HL-60/S4 (cell line): ENCODE results near the gene TAS1R3.

Source experiments
- in situ Hi-C: fragments of 300-500 bp; cut with MboI; formaldehyde crosslinking; loops from 2 replicates; pipeline ENCODE4 v1.14.3; 2022; ENCODE audit warnings: low sequenced_read_pairs

The TAS1R3 gene

DNA sequence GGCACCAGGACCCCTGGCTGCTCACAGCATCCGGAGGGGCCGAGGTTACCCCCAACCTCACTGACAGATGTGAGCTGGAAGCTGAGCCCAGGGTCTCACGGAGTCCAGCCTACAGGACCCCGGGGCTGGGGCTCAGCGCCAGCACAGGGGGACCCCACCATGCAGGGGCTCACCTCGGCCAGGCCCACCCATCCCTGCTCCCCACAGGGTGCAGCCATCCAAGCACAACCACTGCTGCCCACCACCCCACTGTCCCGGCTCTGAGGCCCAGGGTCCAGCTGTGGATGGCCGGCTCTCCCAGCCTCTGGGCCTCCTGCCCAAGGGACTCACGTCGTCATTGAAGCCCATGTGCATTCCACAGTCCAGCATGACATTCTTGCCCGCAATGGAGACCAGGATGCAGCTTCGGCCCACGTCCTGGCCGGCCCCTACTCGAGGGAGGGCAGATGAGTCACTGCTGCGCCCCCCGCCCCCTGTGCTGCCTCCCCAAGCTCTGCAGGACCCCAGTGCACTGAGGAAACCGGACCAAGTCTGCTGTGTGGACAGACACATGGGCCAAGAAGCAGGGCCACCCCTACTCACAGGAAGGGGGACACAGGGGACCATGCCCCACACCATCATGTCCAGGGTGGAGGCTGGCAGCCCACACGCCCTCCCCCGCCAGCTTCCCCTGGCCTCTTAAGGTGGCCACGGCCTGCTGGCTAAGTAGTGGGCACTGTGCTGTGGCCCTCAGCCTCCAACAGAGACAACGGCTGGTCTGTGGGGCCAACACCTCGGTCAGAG is 10.2 kb upstream of the TAS1R3 start:
- in situ Hi-C loops: no loop called here

DNA sequence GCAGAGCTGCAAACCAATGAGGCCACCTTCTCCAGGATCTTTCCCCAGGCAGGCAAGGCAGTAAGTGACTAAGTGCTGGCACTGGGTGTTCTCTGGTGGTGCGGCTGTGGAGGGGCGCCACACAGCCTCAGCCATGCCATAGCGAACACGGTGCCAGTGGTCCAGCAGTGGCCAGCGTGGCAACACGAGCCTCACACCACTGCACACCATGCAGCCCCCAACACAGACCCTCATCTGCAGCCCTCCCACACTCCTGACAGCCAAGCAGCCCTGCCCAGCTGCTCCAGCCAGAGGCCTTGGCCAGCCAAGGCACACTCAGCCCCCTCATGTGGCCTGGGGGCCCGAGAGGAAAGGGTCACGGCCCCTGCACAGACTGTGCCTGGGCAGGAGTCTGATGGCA is 9.6 kb upstream of the TAS1R3 start:
- in situ Hi-C loops: no loop called here

DNA sequence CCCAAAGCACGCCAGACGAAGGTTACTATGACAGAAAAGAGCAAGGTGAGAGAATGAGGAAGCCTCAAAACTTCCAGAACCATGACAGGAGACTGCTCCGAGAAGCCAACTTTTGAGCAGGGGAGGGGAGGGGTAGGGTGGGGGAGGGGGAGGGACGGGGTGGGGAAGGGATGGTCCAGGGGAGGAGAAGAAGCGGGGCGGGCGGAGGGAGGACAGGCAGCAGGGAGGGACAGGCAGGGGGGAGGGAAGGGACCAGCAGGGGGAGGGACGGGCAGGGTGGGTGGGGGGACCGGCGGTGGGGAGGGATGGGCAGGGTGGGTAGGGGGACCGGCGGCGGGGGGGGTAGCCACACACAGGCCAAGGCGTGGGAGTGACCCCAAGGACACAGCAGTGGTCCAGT is 8.7 kb upstream of the TAS1R3 start:
- in situ Hi-C loops: no loop called here

DNA sequence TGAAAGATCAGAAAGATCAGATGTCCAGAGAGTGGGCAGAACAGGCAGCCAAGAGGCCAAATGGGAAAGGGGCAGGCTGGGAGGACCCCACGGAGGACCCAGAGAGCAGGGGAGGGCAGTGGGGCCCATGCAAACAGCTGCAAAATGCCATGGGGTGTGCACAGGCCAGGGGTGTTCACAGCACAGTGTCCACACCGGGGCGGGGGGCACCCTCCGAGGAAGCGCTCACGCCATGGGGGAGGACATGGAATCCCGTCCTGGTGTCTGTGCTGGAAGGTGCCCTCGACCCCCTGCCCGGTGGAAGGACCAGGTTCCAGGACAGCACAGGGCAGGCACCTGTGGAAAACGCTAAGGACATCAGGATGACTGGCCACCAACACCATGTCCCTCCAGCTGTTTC is 8.1 kb upstream of the TAS1R3 start:
- in situ Hi-C loops: no loop called here

DNA sequence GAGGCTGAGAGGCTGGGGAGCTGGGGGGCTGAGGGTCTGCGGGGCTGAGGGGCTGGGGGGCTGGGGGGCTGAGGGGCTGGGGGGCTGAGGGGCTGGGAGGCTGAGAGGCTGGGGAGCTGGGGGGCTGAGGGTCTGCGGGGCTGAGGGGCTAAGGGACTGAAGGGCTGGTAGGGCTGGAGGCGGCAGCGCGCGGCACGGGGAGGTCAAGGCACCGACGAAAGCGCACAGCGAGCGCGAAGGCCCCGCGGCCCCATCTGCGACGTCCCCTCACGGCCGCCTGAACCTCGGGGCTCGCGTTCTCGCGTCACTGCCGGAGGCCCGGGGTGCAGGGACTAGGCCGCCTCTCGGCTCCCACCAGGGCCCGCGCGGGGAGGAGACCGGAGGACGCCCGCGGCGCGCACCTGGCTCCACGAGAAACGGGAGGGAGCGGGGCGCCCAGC is 7.0 kb upstream of the TAS1R3 start:
- in situ Hi-C loops: no loop called here

DNA sequence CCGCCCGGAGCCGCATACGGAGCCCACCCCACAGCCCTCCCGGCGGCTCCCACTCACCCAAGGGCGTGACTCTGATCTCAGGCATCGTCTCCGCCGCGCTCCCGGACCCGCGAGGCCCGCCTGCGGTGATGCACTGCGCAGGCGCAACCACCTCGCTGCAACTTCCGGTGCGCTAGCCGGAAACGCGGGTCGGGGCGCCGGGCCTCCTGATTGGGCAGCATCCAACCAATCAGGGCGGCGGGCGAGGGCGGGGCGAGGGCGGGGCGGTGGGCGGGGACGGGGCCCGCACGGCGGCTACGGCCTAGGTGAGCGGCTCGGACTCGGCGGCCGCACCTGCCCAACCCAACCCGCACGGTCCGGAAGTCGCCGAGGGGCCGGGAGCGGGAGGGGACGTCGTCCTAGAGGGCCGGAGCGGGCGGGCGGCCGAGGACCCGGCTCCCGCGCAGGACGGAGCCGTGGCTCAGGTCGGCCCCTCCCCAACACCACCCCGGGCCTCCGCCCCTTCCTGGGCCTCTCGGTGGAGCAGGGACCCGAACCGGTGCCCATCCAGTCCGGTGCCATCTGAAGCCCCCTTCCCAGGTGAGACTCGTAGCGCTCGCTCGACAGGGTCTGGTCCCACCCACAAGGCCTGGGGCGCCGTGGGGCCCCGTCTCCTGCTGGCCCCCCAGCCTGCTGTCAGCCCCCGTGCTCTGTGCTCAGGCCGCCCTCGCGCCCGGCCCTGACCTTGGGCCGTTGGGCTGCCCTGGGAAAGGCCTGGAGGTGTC is 6.4 kb upstream of the TAS1R3 start, which contains the start of the genes CPTP and INTS11:
TSS of gene CPTP (plus strand) at position 279 of the 764 bp plus-strand sequence. CDS start 2,109 bp downstream, outside the sequence.
TSS of gene INTS11 (minus strand) at position 137 of the 764 bp plus-strand sequence. CDS start at position 85, 52 bp downstream.
- in situ Hi-C loops: no loop called here

DNA sequence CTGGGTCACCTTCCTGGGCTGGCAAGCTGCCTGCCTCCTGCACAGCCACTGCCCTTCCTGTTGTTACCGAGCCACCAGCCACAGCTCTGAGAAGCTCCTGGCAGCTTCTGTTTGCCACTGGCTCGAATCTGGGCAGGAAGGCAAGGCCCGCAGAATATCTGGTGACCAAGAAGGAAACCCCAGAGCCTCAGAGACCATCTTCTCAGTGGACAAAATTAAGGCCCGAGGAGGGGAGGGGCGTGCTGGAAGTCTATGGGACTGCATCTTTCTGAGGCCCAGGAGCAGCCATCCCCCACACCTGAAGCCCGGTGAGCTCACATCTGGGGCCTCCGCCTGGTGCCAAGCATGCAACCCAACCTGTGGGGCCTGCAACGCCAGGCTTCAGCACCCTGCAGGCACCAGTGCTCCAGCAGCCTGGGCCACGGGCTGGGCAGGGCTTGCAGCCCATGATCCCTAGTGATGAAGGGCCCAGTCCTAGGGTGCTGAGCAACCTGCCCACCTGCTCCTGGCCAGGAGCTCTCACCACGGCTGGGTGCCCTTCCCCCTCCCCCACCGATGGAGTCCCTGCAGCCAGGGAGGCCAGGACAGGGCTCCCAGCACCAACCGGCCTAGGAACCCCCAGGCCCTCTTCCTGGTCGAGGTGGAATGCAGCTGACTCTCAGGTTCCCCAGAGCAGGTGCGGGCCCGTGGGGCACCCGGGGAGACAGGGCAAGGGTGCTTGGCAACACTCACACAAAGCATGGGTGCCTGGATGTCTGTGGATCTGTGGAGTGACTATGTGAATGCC is 5.6 kb upstream of the TAS1R3 start:
- in situ Hi-C loops: no loop called here

DNA sequence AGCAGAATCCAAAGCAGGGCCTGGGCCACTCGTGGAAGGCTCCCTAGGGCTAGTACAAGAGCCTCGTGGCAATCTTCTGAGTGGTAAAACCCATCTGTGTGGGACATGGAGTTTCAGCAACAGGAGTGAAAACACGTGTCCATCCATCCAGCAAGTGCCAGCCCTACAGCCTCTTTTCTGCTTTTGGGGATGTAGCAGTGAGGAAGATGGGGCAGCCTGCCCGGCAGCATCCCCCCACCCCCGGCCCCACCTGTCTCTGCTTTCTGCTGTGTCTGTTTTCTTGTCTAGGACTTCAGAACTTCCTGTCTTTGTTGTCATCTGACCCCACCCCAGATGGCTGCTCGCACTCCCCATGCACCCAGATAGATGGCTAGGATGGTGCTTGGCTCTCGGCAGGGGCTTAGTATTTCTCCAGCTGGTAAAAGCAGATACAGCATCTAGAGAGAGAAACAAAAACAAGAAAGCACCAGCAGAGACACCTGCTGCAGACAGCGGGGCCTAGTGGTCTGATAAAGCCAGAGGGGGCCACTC is 4.9 kb upstream of the TAS1R3 start:
- in situ Hi-C loops: no loop called here

DNA sequence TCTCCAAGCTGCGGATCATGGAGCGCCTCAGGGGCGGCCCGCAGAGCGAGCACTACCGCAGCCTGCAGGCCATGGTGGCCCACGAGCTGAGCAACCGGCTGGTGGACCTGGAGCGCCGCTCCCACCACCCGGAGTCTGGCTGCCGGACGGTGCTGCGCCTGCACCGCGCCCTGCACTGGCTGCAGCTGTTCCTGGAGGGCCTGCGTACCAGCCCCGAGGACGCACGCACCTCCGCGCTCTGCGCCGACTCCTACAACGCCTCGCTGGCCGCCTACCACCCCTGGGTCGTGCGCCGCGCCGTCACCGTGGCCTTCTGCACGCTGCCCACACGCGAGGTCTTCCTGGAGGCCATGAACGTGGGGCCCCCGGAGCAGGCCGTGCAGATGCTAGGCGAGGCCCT is 3.8 kb upstream of the TAS1R3 start:
- in situ Hi-C loops: no loop called here

DNA sequence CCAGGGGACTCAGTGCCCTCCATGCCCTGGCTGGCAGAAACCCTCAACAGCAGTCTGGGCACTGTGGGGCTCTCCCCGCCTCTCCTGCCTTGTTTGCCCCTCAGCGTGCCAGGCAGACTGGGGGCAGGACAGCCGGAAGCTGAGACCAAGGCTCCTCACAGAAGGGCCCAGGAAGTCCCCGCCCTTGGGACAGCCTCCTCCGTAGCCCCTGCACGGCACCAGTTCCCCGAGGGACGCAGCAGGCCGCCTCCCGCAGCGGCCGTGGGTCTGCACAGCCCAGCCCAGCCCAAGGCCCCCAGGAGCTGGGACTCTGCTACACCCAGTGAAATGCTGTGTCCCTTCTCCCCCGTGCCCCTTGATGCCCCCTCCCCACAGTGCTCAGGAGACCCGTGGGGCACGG is 2.8 kb upstream of the TAS1R3 start:
- in situ Hi-C loops: no loop called here

DNA sequence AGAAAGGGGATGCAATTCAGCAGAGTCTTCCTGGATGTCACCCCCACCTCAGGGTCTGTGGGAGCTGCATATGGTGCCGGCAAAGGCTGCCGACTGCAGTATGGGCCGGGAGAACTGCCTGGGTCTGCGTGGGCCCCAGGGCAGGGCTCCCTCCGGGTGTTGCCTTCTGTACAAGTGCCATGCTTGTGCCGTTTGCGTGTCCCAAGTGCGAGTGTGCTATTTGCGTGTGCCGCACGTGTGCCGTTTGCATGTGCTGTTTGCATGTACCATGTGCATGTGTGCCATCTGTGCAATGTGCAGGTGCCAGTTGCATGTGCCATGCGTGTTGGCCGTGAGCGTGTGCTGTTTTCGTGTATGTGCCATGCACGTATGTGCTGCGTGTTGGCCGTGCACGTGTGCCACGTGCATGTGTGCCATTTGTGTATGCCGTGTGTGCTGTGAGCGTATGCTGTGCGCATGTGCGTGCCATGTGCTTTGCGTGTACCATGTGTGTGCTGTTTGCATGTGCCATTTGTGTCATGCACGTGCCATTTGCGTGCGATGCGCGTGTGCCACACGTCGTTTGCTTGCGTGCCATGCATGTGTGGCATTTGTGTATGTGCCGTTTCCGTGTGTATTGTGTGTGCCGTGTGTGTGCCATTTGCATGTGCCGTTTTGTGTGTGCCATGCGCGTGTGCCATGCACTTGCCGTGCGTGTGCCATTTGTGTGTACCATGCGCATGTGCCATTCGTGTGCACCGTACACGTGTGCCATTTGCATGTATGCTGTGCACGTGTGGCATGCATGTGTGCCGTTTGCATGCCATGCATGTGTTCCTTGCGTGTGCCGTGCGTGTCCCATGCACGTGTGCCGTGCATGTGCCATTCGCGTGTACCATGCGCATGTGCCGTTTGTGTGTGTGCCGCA is 1.5 kb upstream of the TAS1R3 start:
- in situ Hi-C loops: no loop called here

DNA sequence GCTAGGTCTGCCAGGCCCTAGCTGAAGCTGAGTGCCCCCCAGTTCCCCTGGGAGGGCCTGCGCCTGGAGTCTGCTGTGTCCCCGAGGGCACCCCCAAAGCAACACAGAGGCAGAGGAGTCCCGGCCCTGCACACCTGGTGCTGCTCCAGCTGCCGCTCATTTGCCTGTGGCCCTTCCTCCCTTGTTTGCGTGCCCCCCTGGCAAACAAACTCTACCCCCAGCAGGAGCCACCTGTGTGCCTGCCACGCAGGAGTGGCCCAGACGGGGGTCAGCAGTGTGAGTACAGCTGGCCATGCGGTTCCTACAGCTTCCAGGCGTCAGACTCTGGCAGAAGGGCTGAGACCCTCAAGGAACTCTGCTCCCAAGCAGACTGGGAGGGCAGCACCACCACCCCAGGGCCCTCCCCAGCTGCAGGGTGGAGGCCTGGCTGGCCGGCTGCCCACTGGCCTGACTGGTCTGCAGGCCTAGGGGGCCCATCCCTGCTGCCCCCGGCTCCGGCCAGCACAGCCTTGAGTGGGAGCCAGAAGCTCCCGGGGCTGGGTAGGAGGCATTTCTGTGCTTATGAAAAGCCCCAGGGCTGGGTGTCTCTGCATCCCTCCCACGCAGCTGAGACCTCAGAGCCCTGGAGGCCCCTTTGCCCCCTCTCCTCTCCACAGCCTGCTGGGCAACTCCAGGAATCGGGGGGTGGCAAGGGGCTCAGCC is 563 bp upstream of the TAS1R3 start:
- in situ Hi-C loops: no loop called here

DNA sequence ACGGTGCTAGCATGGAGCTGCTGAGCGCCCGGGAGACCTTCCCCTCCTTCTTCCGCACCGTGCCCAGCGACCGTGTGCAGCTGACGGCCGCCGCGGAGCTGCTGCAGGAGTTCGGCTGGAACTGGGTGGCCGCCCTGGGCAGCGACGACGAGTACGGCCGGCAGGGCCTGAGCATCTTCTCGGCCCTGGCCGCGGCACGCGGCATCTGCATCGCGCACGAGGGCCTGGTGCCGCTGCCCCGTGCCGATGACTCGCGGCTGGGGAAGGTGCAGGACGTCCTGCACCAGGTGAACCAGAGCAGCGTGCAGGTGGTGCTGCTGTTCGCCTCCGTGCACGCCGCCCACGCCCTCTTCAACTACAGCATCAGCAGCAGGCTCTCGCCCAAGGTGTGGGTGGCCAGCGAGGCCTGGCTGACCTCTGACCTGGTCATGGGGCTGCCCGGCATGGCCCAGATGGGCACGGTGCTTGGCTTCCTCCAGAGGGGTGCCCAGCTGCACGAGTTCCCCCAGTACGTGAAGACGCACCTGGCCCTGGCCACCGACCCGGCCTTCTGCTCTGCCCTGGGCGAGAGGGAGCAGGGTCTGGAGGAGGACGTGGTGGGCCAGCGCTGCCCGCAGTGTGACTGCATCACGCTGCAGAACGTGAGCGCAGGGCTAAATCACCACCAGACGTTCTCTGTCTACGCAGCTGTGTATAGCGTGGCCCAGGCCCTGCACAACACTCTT is 1.1 kb downstream of the TAS1R3 start:
- in situ Hi-C loops: no loop called here

DNA sequence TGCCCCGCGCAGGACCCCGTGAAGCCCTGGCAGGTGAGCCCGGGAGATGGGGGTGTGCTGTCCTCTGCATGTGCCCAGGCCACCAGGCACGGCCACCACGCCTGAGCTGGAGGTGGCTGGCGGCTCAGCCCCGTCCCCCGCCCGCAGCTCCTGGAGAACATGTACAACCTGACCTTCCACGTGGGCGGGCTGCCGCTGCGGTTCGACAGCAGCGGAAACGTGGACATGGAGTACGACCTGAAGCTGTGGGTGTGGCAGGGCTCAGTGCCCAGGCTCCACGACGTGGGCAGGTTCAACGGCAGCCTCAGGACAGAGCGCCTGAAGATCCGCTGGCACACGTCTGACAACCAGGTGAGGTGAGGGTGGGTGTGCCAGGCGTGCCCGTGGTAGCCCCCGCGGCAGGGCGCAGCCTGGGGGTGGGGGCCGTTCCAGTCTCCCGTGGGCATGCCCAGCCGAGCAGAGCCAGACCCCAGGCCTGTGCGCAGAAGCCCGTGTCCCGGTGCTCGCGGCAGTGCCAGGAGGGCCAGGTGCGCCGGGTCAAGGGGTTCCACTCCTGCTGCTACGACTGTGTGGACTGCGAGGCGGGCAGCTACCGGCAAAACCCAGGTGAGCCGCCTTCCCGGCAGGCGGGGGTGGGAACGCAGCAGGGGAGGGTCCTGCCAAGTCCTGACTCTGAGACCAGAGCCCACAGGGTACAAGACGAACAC is 1.8 kb downstream of the TAS1R3 start:
- in situ Hi-C loops: no loop called here

DNA sequence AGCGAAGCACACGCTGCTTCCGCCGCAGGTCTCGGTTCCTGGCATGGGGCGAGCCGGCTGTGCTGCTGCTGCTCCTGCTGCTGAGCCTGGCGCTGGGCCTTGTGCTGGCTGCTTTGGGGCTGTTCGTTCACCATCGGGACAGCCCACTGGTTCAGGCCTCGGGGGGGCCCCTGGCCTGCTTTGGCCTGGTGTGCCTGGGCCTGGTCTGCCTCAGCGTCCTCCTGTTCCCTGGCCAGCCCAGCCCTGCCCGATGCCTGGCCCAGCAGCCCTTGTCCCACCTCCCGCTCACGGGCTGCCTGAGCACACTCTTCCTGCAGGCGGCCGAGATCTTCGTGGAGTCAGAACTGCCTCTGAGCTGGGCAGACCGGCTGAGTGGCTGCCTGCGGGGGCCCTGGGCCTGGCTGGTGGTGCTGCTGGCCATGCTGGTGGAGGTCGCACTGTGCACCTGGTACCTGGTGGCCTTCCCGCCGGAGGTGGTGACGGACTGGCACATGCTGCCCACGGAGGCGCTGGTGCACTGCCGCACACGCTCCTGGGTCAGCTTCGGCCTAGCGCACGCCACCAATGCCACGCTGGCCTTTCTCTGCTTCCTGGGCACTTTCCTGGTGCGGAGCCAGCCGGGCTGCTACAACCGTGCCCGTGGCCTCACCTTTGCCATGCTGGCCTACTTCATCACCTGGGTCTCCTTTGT is 2.6 kb downstream of the TAS1R3 start:
- in situ Hi-C loops: no loop called here

DNA sequence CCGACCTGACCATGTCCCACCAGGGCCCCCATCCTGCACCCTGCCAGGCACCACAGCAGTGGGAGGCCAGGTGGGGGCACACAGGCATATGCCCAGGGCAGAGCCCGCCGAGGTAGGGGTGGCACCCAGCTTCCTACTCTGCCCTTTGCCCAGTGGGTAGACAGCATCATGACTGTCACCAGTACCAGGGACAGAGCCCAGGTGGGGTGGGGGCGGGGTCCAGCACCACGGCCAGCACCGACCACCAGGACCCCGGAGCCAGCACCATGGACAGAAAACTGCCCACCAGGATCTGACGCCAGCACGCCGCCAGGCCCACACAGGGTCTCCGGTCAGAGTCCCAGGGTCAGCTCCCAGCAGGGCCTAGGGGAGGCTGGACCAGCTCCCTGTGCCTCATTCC is 3.8 kb downstream of the TAS1R3 start:
- in situ Hi-C loops: no loop called here

DNA sequence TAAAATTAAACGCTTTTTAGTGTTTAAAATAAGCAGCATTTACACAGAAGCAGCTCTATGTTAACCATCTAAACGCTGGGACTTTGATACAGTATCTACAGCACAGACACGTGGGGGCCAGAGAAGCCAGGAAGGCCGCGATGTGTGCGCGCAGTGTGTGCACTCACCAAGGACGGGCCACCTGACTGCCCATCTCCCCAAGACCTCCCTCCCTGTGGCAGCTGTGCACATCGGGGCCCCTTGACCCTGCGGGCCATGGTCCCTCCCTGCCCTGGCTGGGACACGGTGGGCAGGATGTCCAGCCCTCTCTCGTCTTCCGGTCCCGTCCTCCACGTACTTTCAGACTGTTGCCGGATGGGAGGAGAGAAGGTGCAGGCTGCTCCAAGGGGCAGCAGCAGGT is 4.2 kb downstream of the TAS1R3 start:
- in situ Hi-C loops: no loop called here
